IMR-90 (cell line): Measurements from ENCODE around the gene SCGB1A1. TPM values are rescaled to one million over a fixed set of nuclear protein-coding genes. Genes with fewer than 3 reads are reported as not detected.
"Not testable (repeated sequence)": the region's sequence is repeated elsewhere in the genome, so short reads cannot be mapped to it uniquely, and the experiment has no call there.

Source experiments
- ATAC-seq: fragments of 200-7000 bp; cut with Tn5 transposase; 2 replicates; pipeline ENCODE4 v1.9.1; 2020; ENCODE audit warnings: low read depth, mild to moderate bottlenecking, moderate library complexity
- BruUV-seq: library from RNA; stranded (reverse); fragments of 400-500 nt; replicated peaks from 2 replicates; lab custom pipeline; 2021; lab: Mats Ljungman, UMichigan
- CTCF ChIA-PET: fragments of 300-600 bp; formaldehyde crosslinking; extraction: SDS; loops from one replicate; lab custom pipeline; 2021; ENCODE audit warnings: antibody characterized with exemption; lab: Yijun Ruan, JAX
- POLR2A ChIA-PET: fragments of 300-600 bp; sonication (Branson Sonifier 250); formaldehyde crosslinking; loops from one replicate; lab custom pipeline; 2022; ENCODE audit warnings: antibody characterized with exemption; ENCODE audit not compliant: unreplicated experiment; lab: Charles Lee
- DNase-seq: peaks from one replicate; pipeline ENCODE4 v3.0.0; 2013
- H2AFZ ChIP-seq: replicated peaks from 2 replicates; pipeline ENCODE3; 2013; ENCODE audit warnings: low read length, mild to moderate bottlenecking; ENCODE audit not compliant: poor library complexity
- H2AK5ac ChIP-seq: 2 replicates; pipeline ENCODE4 v1.6.1; 2013; ENCODE audit warnings: low read depth, low read length, inconsistent platforms
- H2AK9ac ChIP-seq: replicated peaks from 2 replicates; pipeline ENCODE3; 2013; ENCODE audit warnings: mild to moderate bottlenecking, low read depth, low read length, moderate library complexity; ENCODE audit not compliant: poor library complexity
- H2BK120ac ChIP-seq: 2 replicates; pipeline ENCODE4 v1.6.1; 2013; ENCODE audit warnings: low read depth, low read length, inconsistent platforms
- H2BK15ac ChIP-seq: 3 replicates; pipeline ENCODE4 v1.6.1; 2013; ENCODE audit warnings: low read depth, low read length, inconsistent platforms
- H2BK20ac ChIP-seq: 2 replicates; pipeline ENCODE4 v1.6.1; 2013; ENCODE audit warnings: low read depth, mild to moderate bottlenecking, inconsistent platforms, low read length, moderate library complexity
- H2BK5ac ChIP-seq: 2 replicates; pipeline ENCODE4 v1.6.1; 2013; ENCODE audit warnings: mild to moderate bottlenecking, low read depth, low read length, inconsistent platforms; ENCODE audit not compliant: poor library complexity, severe bottlenecking
- H3K14ac ChIP-seq: replicated peaks from 2 replicates; pipeline ENCODE4 v1.6.1; 2013; ENCODE audit warnings: low read depth, low read length, inconsistent platforms
- H3K18ac ChIP-seq: 2 replicates; pipeline ENCODE4 v1.6.1; 2013; ENCODE audit warnings: low read depth, low read length, control low read depth
- H3K23ac ChIP-seq: 2 replicates; pipeline ENCODE4 v1.6.1; 2013; ENCODE audit warnings: low read depth, low read length, inconsistent platforms
- H3K27ac ChIP-seq: 2 replicates; pipeline ENCODE4 v1.5.1; 2013; ENCODE audit warnings: mild to moderate bottlenecking, control low read depth, low read length; ENCODE audit not compliant: insufficient read depth
- H3K27me3 ChIP-seq: 2 replicates; pipeline ENCODE4 v1.6.1; 2013; ENCODE audit warnings: low read length; ENCODE audit not compliant: control insufficient read depth, insufficient read depth
- H3K36me3 ChIP-seq: 2 replicates; pipeline ENCODE4 v1.6.1; 2013; ENCODE audit warnings: low read length, mixed read lengths; ENCODE audit not compliant: control insufficient read depth, insufficient read depth
- H3K4ac ChIP-seq: 2 replicates; pipeline ENCODE4 v1.6.1; 2013; ENCODE audit warnings: low read depth, low read length, inconsistent platforms
- H3K4me1 ChIP-seq: 2 replicates; pipeline ENCODE4 v1.6.1; 2013; ENCODE audit warnings: low read length, mixed read lengths; ENCODE audit not compliant: control insufficient read depth, insufficient read depth
- H3K4me2 ChIP-seq: 2 replicates; pipeline ENCODE4 v1.6.1; 2013; ENCODE audit warnings: low read depth, mild to moderate bottlenecking, control low read depth, low read length, moderate library complexity
- H3K4me3 ChIP-seq: 2 replicates; pipeline ENCODE4 v1.5.1; 2013; ENCODE audit warnings: low read depth, mild to moderate bottlenecking, control low read depth, low read length, moderate library complexity; ENCODE audit not compliant: insufficient read depth
- H3K56ac ChIP-seq: 2 replicates; pipeline ENCODE4 v1.6.1; 2013; ENCODE audit warnings: low read length, inconsistent platforms; ENCODE audit not compliant: insufficient read depth; ENCODE audit errors: extremely low read depth
- H3K79me1 ChIP-seq, 2 experiments: 2 replicates each; pipeline ENCODE4 v1.6.1; 2013; ENCODE audit warnings: low read length in 2 of 2, inconsistent platforms in 1 of 2, low read depth in 1 of 2
- H3K9ac ChIP-seq: 2 replicates; pipeline ENCODE4 v1.6.1; 2013; ENCODE audit warnings: low read depth, low read length, control low read depth
- H3K9me1 ChIP-seq: 2 replicates; pipeline ENCODE4 v1.6.1; 2013; ENCODE audit warnings: low read length, inconsistent platforms; ENCODE audit not compliant: insufficient read depth
- H3K9me3 ChIP-seq: 2 replicates; pipeline ENCODE4 v1.6.1; 2013; ENCODE audit warnings: low read length; ENCODE audit not compliant: control insufficient read depth, insufficient read depth
- H4K20me1 ChIP-seq: 2 replicates; pipeline ENCODE4 v1.6.1; 2013; ENCODE audit warnings: low read length, inconsistent platforms; ENCODE audit not compliant: insufficient read depth
- H4K5ac ChIP-seq: 2 replicates; pipeline ENCODE4 v1.6.1; 2013; ENCODE audit warnings: mild to moderate bottlenecking, low read depth, low read length, control low read depth
- H4K8ac ChIP-seq, 2 experiments: 2 replicates each; pipeline ENCODE4 v1.6.1; 2013; ENCODE audit warnings: low read depth in 2 of 2, low read length in 2 of 2, control low read depth in 1 of 2, inconsistent platforms in 1 of 2
- H4K91ac ChIP-seq: 2 replicates; pipeline ENCODE4 v1.6.1; 2013; ENCODE audit warnings: low read depth, low read length, inconsistent platforms; ENCODE audit not compliant: insufficient read depth
- RAD21 ChIP-seq: IDR thresholded peaks from 2 replicates; pipeline ENCODE4 v1.6.1; 2012; ENCODE audit warnings: low read length, improper control_type of control experiment
- SMC3 ChIP-seq: fragments of 150-350 bp; IDR thresholded peaks from 2 replicates; pipeline ENCODE4 v1.6.1; 2016; ENCODE audit warnings: low read depth, mild to moderate bottlenecking, antibody characterized with exemption, low read length, moderate library complexity
- WGBS, 2 experiments: methylation state at CpG; one replicate each; pipeline versions ENCODE4 v1.1.5 to v1.1.7; 2013; ENCODE audit warnings: missing lambda C conversion rate in 2 of 2; ENCODE audit not compliant: insufficient read length in 1 of 2; ENCODE audit errors: extremely low coverage in 2 of 2; 5-methylcytosine and 5-hydroxymethylcytosine counted together
- dilution Hi-C: fragments of 300-500 bp; cut with HindIII; formaldehyde crosslinking; loops from one replicate; pipeline ENCODE4 v1.14.3; 2018; ENCODE audit warnings: low sequenced_read_pairs; ENCODE audit not compliant: unreplicated experiment
- in situ Hi-C: fragments of 300-500 bp; cut with MboI; formaldehyde crosslinking; loops from 3 replicates; pipeline ENCODE4 v1.14.3; 2019; ENCODE audit warnings: low sequenced_read_pairs, inconsistent platforms, mixed read lengths
- intact Hi-C: fragments of 100-400 bp; cut with micrococcal nuclease; formaldehyde crosslinking; loops from 2 replicates; pipeline ENCODE4 v1.10.0; 2022
- polyA plus RNA-seq, 3 experiments: library from polyadenylated mRNA; depleted of rRNA; stranded (reverse); fragments of >200 nt; gene quantifications; 2 replicates each; pipeline ENCODE4 v1.2.3, GENCODE V29; 2012; ENCODE audit warnings: low replicate concordance in 1 of 3
- total RNA-seq: library from RNA; depleted of rRNA; stranded (reverse); fragments of >200 nt; gene quantifications from 2 replicates; pipeline ENCODE4 v1.2.3, GENCODE V29; 2012
- TF ChIP-seq, protein P1 (sequence below): conservative IDR thresholded peaks from 2 replicates; pipeline ENCODE4 v1.5.1; 2012; ENCODE audit warnings: mild to moderate bottlenecking, low read depth, low read length, improper control_type of control experiment

The SCGB1A1 gene
- total and polyA plus RNA-seq, 2 of the 4 experiments (the other 2 are of a cell fraction), result not detected

DNA sequence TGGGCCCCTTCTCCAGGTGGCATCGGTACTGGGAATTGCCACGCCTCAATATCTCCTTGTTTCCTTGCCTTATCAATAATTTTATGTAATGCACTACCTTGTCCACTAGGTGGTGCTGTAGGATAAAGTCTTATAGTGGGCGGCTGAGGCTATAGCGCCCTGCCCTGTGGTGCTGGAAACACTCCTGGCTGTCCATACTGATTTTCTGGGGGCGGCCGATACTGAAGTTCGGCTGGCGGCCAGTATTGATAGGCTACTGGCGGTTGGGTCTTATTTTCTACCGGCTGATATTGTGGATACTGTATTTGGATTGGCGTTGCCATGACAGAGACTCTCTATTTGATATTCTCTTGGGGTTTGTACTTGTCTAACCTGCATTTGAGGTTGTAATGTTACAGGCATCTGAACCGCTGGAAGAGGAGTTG is 38.0 kb upstream of the SCGB1A1 start:
- H3K9me1 ChIP-seq, H3K9ac ChIP-seq, H2BK5ac ChIP-seq, H3K79me1 ChIP-seq, H2AFZ ChIP-seq, H2BK20ac ChIP-seq, H3K56ac ChIP-seq, H3K4ac ChIP-seq, H3K4me2 ChIP-seq, H3K4me1 ChIP-seq, H3K36me3 ChIP-seq, H4K5ac ChIP-seq, H3K27me3 ChIP-seq, H3K23ac ChIP-seq, H2BK15ac ChIP-seq, dilution Hi-C loops, H4K91ac ChIP-seq, H2AK9ac ChIP-seq, H3K18ac ChIP-seq, H3K4me3 ChIP-seq, H3K9me3 ChIP-seq, H4K8ac ChIP-seq, H4K20me1 ChIP-seq, H2AK5ac ChIP-seq, BruUV-seq, POLR2A ChIA-PET, CTCF ChIA-PET, H2BK120ac ChIP-seq, H3K14ac ChIP-seq, H3K27ac ChIP-seq: not testable (repeated sequence)
- WGBS, 2 experiments, result 20% methylated on average over 1 of the region's 12 CpGs; no CpG with 5 or more reads in 1 of the 2 experiments
- intact Hi-C loops (loop anchor here (1.0 kb wide), 1 partner anchor 313 kb away; no protein-coding TSS in a partner anchor), in situ Hi-C loops (loop anchor here (25.0 kb wide), 1 partner anchor 481 kb away; no protein-coding TSS in a partner anchor)
- ATAC-seq (peak; percentile 99), DNase-seq (peak; percentile 67)
- TF ChIP-seq SMC3, result peak; percentile 56
- TF ChIP-seq, protein P1, sequence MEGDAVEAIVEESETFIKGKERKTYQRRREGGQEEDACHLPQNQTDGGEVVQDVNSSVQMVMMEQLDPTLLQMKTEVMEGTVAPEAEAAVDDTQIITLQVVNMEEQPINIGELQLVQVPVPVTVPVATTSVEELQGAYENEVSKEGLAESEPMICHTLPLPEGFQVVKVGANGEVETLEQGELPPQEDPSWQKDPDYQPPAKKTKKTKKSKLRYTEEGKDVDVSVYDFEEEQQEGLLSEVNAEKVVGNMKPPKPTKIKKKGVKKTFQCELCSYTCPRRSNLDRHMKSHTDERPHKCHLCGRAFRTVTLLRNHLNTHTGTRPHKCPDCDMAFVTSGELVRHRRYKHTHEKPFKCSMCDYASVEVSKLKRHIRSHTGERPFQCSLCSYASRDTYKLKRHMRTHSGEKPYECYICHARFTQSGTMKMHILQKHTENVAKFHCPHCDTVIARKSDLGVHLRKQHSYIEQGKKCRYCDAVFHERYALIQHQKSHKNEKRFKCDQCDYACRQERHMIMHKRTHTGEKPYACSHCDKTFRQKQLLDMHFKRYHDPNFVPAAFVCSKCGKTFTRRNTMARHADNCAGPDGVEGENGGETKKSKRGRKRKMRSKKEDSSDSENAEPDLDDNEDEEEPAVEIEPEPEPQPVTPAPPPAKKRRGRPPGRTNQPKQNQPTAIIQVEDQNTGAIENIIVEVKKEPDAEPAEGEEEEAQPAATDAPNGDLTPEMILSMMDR, result peak; percentile 78
- peak; percentile 82 for TF ChIP-seq RAD21
